ENCODE results near the gene THSD4.
A peak's percentile ranks its signal among the peaks of the same experiment; 100 is the strongest.

THSD4 gene

DNA sequence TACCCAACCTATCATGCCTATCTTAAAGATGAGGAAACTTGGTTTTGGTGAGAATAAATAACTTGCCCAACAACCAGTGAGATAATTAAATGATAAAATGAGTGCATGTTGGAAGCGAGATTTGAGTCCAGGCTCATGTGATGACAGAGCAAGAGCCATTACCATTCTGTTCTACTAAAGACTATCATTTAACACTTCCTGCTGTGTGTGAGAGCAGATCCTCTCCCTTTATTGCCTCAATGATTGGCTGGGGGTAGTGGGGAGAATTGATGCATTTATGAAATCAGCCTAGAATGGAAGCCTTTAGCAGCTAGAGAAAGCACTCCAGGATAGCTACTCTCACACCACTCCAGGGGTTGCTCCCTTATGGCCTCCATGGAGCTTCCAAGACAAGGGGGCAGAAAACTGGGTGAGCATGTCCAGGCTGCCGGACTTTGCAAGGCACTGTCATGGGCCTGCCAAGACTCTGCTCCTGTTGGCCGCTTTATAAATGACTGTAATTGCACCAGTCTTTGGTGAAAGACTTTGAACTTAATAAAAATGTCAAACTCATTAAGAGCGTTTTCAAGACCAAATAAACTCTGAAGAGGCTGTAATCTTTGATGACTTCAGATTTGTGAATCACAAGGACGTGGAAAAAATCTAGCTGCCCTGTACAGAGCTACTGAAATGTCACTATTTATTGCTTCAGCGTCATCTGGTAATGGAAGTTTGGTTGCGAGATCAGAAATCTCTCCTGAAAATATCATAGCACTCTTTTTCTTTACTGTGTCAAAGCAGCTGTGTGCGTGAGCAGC, 486.0 kb downstream of the THSD4 start:
- DNase-seq (no peak), ATAC-seq (no peak)
- no peaks in the 10 kb centered on the region for H3K4me1 Mint-ChIP-seq
- no peaks in the 10 kb centered on the region for H3K36me3 Mint-ChIP-seq (ENCODE audit: low read depth)
- H3K27me3 Mint-ChIP-seq: peaks cover 8% of the 10 kb centered on the region
- peaks cover 15% of the 10 kb centered on the region for H3K9me3 Mint-ChIP-seq
- no peak overlapping the region for H3K4me3 Mint-ChIP-seq
- H3K27ac Mint-ChIP-seq: no peak overlapping the region

- ATAC-seq (no peak), DNase-seq (no peak)
- no peak overlapping the region for H3K27ac Mint-ChIP-seq
- H3K27me3 Mint-ChIP-seq: peaks cover 8% of the 10 kb centered on the region
- no peak overlapping the region for H3K4me3 Mint-ChIP-seq
- H3K36me3 Mint-ChIP-seq (ENCODE audit: low read depth): no peaks in the 10 kb centered on the region
- peaks cover 15% of the 10 kb centered on the region for H3K9me3 Mint-ChIP-seq
- no peaks in the 10 kb centered on the region for H3K4me1 Mint-ChIP-seq
Observed at GRCh38 chr15:71603379-71603778, 488.1 kb downstream of the THSD4 start.

GRCh38 chr15:71607383-71607782, 492.1 kb downstream of the THSD4 start:
- Mint-ChIP-seq H3K4me3 (no peak overlapping the region), H3K36me3 (ENCODE audit: low read depth) (no peaks in the 10 kb centered on the region), H3K9me3 (peaks cover 15% of the 10 kb centered on the region), H3K27me3 (peaks cover 1% of the 10 kb centered on the region), H3K27ac (no peak overlapping the region), H3K4me1 (no peaks in the 10 kb centered on the region)
- DNase-seq (no peak), ATAC-seq (no peak)

DNA sequence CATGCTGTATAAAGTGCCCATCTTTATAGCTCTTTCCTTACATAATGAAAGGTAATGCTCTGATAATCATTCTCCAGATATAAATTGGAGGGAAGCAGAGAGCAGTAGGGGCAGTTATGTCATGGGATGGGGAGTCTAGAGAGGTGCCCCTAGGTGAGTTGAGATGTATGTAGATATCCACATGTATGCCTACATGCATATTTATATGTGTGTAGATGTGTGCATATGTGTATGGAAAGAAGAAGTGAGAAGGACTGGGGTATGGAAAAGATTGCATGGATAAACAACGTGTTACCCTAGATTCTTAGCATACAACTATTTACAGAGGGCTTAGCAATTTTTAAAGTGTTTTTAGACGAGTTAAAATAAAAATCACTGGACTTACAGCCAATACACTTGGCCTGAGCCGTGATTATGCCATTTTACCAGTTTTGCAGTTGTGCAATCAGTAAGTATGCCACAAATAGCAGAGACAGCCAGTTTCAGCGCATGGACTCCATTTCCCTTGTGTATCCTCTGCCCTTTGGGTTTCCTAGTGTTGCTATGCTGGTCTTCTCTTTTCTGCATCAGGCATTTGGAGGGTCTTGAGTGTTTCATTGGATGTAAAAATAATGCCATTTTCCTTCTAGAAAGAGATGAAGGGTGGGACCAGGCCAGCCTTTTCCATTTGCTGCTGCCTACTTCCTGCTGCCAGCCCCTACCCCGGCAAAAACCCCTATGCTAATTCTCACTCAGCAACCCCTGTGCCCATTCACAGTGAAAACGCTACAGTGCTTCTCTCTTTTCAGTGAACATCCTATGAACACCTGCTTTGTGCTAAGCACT, 495.7 kb downstream of the THSD4 start:
- no peaks in the 10 kb centered on the region for H3K4me1 Mint-ChIP-seq
- H3K36me3 Mint-ChIP-seq (ENCODE audit: low read depth): no peaks in the 10 kb centered on the region
- ATAC-seq (no peak), DNase-seq (no peak)
- peaks cover 6% of the 10 kb centered on the region for H3K27me3 Mint-ChIP-seq
- no peak overlapping the region for H3K4me3 Mint-ChIP-seq
- H3K9me3 Mint-ChIP-seq: no peaks in the 10 kb centered on the region
- no peak overlapping the region for H3K27ac Mint-ChIP-seq

DNA sequence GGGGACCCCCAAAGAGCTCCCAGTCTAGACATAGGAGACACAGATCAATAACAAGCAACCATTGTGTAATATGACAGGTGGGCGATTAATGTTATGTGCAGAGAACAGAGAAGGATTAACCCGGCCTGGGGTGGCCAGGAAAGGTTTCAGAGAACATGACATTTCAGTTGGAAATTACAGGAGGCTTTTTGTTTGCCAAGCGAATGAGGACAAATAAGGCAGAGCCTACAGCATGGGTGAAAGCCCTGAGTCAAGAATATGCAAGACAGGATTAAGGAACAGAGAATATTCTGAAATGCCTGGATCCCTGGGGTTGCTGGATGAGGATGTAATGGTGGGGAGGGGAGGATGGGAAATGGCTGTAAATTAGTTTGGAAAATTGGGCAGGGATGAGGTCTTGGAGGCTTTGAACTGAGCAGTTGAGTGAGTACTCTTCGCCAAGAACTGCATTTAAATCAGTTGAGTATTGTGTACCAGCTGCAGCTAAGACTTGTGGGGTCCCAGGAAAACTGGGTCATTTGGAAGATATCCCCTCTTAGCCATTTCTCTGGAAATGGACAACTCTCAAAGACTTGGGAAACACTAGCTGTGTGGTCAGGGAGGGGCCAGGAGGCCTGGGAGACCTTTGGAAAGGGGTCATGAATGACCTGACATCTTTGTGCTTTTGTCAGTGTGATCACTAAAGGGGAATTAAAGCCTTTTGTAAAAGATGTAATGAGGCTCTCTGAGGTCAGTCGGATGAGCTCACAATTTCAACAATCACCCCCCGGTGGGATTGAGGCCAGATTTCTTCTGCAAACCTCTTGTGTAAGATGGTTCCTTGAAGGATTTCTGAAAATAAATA, 496.5 kb downstream of the THSD4 start:
- Mint-ChIP-seq H3K27ac (no peak overlapping the region), H3K4me1 (no peaks in the 10 kb centered on the region), H3K27me3 (peaks cover 6% of the 10 kb centered on the region), H3K4me3 (no peak overlapping the region), H3K9me3 (no peaks in the 10 kb centered on the region), H3K36me3 (ENCODE audit: low read depth) (no peaks in the 10 kb centered on the region)
- no peak for DNase-seq
- no peak for ATAC-seq

DNA sequence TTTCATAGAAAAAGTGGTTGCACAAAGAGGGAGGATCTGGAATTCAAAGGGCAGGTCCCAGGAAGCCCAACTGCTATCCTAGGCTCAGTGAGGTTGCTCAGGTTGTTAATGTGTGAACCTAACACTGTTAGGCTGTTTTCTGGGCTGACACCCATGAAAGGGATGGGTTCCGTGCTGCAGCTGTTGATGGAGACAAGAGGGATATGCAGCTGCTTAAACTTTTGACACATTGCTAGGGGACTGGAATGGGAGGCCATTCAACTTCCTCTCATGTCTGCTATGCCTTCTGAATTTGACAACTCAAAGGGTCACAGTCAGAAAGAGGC, 497.1 kb downstream of the THSD4 start:
- Mint-ChIP-seq H3K36me3 (ENCODE audit: low read depth) (no peaks in the 10 kb centered on the region), H3K9me3 (no peaks in the 10 kb centered on the region), H3K27ac (no peak overlapping the region), H3K4me1 (no peaks in the 10 kb centered on the region), H3K4me3 (no peak overlapping the region), H3K27me3 (peaks cover 6% of the 10 kb centered on the region)
- ATAC-seq (no peak), DNase-seq (no peak)

DNA sequence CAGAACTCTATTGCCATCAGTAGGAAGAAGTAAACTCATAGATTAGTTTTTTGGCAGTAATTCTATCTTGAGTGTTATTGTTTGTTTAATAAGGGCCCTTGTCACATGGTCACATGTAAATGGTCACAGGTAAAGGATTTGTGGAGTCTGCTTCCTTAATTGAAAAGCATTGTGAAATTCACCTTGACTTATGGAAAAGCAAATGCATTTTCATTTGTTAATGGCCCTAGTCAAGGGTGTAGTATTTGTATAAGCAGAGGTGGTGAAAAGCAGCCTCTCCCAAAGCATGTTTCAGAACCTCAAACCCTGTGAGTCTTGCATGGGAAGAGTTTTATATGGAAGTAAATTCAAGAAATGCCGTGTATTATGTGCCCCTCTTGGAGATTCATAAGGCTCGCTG, 497.6 kb downstream of the THSD4 start:
- H3K36me3 Mint-ChIP-seq (ENCODE audit: low read depth): no peaks in the 10 kb centered on the region
- no peak overlapping the region for H3K4me3 Mint-ChIP-seq
- no peak for DNase-seq
- peaks cover 6% of the 10 kb centered on the region for H3K27me3 Mint-ChIP-seq
- ATAC-seq: no peak
- H3K9me3 Mint-ChIP-seq: no peaks in the 10 kb centered on the region
- no peak overlapping the region for H3K27ac Mint-ChIP-seq
- no peaks in the 10 kb centered on the region for H3K4me1 Mint-ChIP-seq

GRCh38 chr15:71623111-71623510, 507.8 kb downstream of the THSD4 start:
- Mint-ChIP-seq H3K27ac (no peak overlapping the region), H3K9me3 (no peaks in the 10 kb centered on the region), H3K36me3 (ENCODE audit: low read depth) (no peaks in the 10 kb centered on the region), H3K27me3 (peaks cover 4% of the 10 kb centered on the region), H3K4me1 (no peaks in the 10 kb centered on the region), H3K4me3 (no peak overlapping the region)
- DNase-seq: no peak
- no peak for ATAC-seq

- H3K4me3 Mint-ChIP-seq: no peak overlapping the region
- H3K36me3 Mint-ChIP-seq (ENCODE audit: low read depth): no peaks in the 10 kb centered on the region
- H3K9me3 Mint-ChIP-seq: no peaks in the 10 kb centered on the region
- no peak for DNase-seq
- H3K27me3 Mint-ChIP-seq: no peaks in the 10 kb centered on the region
- no peaks in the 10 kb centered on the region for H3K4me1 Mint-ChIP-seq
- ATAC-seq: no peak
- H3K27ac Mint-ChIP-seq: no peak overlapping the region
Observed at GRCh38 chr15:71626596-71627088, 511.4 kb downstream of the THSD4 start.

DNA sequence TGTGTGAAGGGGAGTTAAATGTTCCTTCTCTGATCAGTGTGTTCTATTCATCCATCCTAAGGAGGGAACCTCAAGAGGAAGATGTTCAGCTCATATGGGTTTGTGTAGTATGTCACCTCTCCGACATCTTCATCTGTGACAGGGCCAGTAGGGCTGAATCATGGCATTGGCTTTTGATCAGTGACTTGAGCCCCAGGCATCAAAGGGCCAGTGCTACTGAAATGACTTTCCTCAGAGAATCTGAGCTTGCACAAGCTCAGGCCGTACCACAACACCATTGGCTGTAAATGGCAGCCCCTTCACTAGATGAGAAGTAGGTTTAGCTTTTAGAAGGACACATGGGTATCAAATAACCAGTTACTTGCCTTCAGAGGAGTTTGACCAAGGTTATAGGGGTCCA, 511.9 kb downstream of the THSD4 start:
- ATAC-seq: no peak
- H3K27ac Mint-ChIP-seq: no peak overlapping the region
- H3K9me3 Mint-ChIP-seq: no peaks in the 10 kb centered on the region
- H3K4me1 Mint-ChIP-seq: no peaks in the 10 kb centered on the region
- H3K36me3 Mint-ChIP-seq (ENCODE audit: low read depth): no peaks in the 10 kb centered on the region
- H3K4me3 Mint-ChIP-seq: no peak overlapping the region
- no peak for DNase-seq
- no peaks in the 10 kb centered on the region for H3K27me3 Mint-ChIP-seq

DNA sequence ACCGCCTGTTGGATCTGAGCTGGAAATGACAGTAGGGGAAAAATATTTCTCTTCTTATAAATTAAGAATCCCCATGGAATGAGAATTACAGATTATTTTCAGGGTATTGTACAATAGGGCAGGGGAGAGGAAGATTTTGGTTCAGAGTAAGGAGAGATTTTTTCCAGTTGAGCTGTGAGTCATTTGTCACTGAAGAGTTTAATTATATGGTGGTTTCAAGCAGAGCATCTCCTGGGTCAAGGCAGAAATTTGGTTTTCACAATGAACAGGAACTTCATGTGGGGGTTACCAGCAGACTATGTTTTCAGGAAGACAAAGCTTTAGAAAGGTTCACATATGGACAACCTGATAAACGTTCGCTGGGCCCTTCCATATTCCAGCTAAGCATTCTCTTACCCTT, 512.3 kb downstream of the THSD4 start:
- no peaks in the 10 kb centered on the region for H3K36me3 Mint-ChIP-seq (ENCODE audit: low read depth)
- H3K27ac Mint-ChIP-seq: no peak overlapping the region
- no peak overlapping the region for H3K4me3 Mint-ChIP-seq
- ATAC-seq (no peak), DNase-seq (no peak)
- no peaks in the 10 kb centered on the region for H3K4me1 Mint-ChIP-seq
- no peaks in the 10 kb centered on the region for H3K27me3 Mint-ChIP-seq
- H3K9me3 Mint-ChIP-seq: no peaks in the 10 kb centered on the region

DNA sequence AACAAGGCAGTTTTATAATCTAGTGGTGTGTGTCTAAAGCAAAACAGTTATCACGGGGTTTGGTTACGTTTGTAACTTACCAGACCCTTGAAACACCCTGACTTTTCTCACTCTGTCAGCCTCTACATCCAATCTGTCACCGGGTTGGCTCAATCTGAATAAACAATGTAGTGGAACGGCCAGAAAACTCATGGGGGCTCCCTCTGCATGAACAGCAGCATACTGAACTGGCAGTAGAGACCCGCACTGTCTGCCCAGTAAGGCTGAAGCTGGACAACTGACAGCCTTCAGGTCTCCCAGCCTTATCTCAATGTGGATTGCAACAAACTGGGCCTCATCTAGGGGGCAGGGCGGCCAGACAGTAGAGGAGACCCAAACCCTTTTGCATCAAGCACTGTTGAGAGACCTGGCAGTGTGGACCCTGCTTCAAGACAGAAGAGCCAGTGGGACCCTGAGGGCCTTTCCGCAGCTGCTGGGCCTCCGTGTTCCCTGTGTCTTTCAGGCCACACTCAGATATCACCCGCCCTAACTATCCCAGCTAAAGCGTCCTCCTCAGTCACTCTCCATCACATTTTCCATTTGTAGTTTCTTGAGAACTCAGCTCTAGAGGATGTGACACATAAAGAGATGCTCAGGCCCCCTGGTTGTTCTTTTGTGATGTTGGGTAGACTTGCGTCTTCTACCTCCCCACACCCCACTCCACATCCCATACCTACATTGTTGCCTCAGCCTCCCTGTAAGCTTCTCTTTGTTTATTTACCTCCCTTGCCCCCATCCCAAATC, 513.9 kb downstream of the THSD4 start:
- Mint-ChIP-seq H3K36me3 (ENCODE audit: low read depth) (no peaks in the 10 kb centered on the region), H3K9me3 (no peaks in the 10 kb centered on the region), H3K27me3 (no peaks in the 10 kb centered on the region), H3K27ac (no peak overlapping the region), H3K4me3 (no peak overlapping the region), H3K4me1 (no peaks in the 10 kb centered on the region)
- ATAC-seq (peak; percentile 61), DNase-seq (no peak)

GRCh38 chr15:71629781-71630474, 514.7 kb downstream of the THSD4 start:
- H3K4me1 Mint-ChIP-seq: no peaks in the 10 kb centered on the region
- H3K9me3 Mint-ChIP-seq: no peaks in the 10 kb centered on the region
- DNase-seq: no peak
- no peaks in the 10 kb centered on the region for H3K36me3 Mint-ChIP-seq (ENCODE audit: low read depth)
- peaks cover 5% of the 10 kb centered on the region for H3K27me3 Mint-ChIP-seq
- no peak for ATAC-seq
- no peak overlapping the region for H3K4me3 Mint-ChIP-seq
- H3K27ac Mint-ChIP-seq: no peak overlapping the region

DNA sequence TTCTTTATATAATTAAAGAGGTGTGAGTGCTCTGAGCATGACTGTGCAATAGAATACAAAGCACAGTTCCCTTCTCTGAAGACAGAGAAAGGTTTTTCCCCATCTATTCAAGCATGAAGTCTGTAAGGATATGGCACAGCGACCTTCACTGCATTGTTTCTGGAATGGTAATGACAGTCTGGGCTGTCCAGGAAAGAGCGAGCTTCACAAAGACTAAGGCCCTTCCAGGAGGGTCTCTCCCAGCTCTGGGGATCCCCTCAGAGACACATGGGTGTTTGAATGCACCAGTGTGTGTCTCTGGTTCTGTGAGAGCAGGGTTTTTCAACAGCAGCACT, 515.2 kb downstream of the THSD4 start:
- ATAC-seq: no peak
- no peak overlapping the region for H3K27ac Mint-ChIP-seq
- H3K27me3 Mint-ChIP-seq: peaks cover 11% of the 10 kb centered on the region
- H3K4me1 Mint-ChIP-seq: no peaks in the 10 kb centered on the region
- H3K4me3 Mint-ChIP-seq: no peak overlapping the region
- H3K9me3 Mint-ChIP-seq: no peaks in the 10 kb centered on the region
- no peaks in the 10 kb centered on the region for H3K36me3 Mint-ChIP-seq (ENCODE audit: low read depth)
- DNase-seq: no peak

All from activated naive CD8-positive, alpha-beta T cell treated with anti-CD3 and anti-CD28 coated beads, Interleukin-2, amount 50 U/mL, for 24 hours (primary cell).